Activated CD8-positive, alpha-beta memory T cell treated with anti-CD3 and anti-CD28 coated beads for 4 hours (primary cell): ENCODE data around the gene GLRB.
"Not testable (repeated sequence)": the region's sequence is repeated elsewhere in the genome, so short reads cannot be mapped to it uniquely, and the experiment has no call there.

ENCODE experiments used
- DNase-seq, 2 donors: peaks; one replicate each; pipeline ENCODE4 v3.0.0-alpha.2; 2020; ENCODE audit warnings: low read depth in 2 of 2

The GLRB gene

GRCh38 chr4:157127571-157127970 is 51.6 kb downstream of the GLRB start:
- no peak for DNase-seq

- no peak for DNase-seq
Measured at GRCh38 chr4:157128395-157128794, 52.4 kb downstream of the GLRB start.

GRCh38 chr4:157141976-157142375 is 66.0 kb downstream of the GLRB start:
- DNase-seq = no peak

- no peak for DNase-seq
Measured at GRCh38 chr4:157143369-157143768, 67.4 kb downstream of the GLRB start.

- no peak for DNase-seq
Measured at GRCh38 chr4:157151711-157152110, 75.8 kb downstream of the GLRB start.

- no peak for DNase-seq
Measured at GRCh38 chr4:157165935-157166610, 90.1 kb downstream of the GLRB start.

GRCh38 chr4:157170321-157170720 is 94.4 kb downstream of the GLRB start:
- DNase-seq = no peak

- no peak for DNase-seq
Measured at GRCh38 chr4:157172011-157172410, 96.1 kb downstream of the GLRB start.

GRCh38 chr4:157180268-157180667 is 104.3 kb downstream of the GLRB start:
- not testable (repeated sequence) for DNase-seq

GRCh38 chr4:157184300-157184699 is 108.3 kb downstream of the GLRB start:
- no peak for DNase-seq

GRCh38 chr4:157185363-157185762 is 109.4 kb downstream of the GLRB start:
- DNase-seq = no peak

GRCh38 chr4:157195374-157195773 is 119.4 kb downstream of the GLRB start:
- no peak for DNase-seq

- no peak for DNase-seq
Measured at GRCh38 chr4:157196046-157196445, 120.1 kb downstream of the GLRB start.

GRCh38 chr4:157204634-157205244 is 128.8 kb downstream of the GLRB start:
- no peak for DNase-seq

- no peak for DNase-seq
Measured at GRCh38 chr4:157217708-157218107, 141.8 kb downstream of the GLRB start.

GRCh38 chr4:157219711-157220370 is 143.9 kb downstream of the GLRB start:
- no peak for DNase-seq

- no peak for DNase-seq
Measured at GRCh38 chr4:157220371-157220881, 144.5 kb downstream of the GLRB start, which contains the start of gene GRIA2. GRIA2 (plus strand) TSS chr4:157220728; CDS start chr4:157221043, 315 bp downstream.

- no peak for DNase-seq
Measured at GRCh38 chr4:157221426-157221894, 145.5 kb downstream of the GLRB start.
